Measurements from ENCODE around the gene DDX56.

Gene DDX56

DNA sequence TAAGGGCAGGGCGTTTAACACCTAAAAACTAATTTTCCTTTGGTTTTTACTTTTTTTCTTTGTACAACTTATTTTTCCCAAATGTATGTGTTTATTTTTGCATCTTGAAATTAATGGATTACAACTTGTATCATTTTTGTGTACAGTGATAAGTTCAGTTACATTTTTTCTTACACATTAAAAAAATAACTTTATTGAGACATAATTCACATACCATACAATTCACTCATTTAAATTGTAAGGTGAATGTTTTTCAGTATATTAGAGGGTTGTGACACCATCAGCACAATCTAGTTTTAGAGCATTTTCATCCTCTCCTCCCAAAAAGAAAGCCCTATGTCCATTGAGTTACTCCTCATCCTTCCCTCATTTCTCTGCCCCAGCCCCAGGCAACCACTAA lies 44.3 kb upstream of the DDX56 start:
- H3K4me1 Mint-ChIP-seq: peaks cover 40% of the 10 kb centered on the region
- peak overlapping the region in 2 of 3 experiments; percentile 71 to 77 for H3K27ac Mint-ChIP-seq
- TF ChIP-seq, protein P1, sequence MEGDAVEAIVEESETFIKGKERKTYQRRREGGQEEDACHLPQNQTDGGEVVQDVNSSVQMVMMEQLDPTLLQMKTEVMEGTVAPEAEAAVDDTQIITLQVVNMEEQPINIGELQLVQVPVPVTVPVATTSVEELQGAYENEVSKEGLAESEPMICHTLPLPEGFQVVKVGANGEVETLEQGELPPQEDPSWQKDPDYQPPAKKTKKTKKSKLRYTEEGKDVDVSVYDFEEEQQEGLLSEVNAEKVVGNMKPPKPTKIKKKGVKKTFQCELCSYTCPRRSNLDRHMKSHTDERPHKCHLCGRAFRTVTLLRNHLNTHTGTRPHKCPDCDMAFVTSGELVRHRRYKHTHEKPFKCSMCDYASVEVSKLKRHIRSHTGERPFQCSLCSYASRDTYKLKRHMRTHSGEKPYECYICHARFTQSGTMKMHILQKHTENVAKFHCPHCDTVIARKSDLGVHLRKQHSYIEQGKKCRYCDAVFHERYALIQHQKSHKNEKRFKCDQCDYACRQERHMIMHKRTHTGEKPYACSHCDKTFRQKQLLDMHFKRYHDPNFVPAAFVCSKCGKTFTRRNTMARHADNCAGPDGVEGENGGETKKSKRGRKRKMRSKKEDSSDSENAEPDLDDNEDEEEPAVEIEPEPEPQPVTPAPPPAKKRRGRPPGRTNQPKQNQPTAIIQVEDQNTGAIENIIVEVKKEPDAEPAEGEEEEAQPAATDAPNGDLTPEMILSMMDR (IDR thresholded peaks at IDR 0.05; ENCODE audit: unreplicated experiment in 3 of 3): no peak
- H3K4me3 Mint-ChIP-seq: no peak overlapping the region
- no peaks in the 10 kb centered on the region for H3K27me3 Mint-ChIP-seq (ENCODE audit: low read depth)
- peaks cover 5% of the 10 kb centered on the region for H3K36me3 Mint-ChIP-seq (ENCODE audit: low read depth)
- no peaks in the 10 kb centered on the region for H3K9me3 Mint-ChIP-seq

DNA sequence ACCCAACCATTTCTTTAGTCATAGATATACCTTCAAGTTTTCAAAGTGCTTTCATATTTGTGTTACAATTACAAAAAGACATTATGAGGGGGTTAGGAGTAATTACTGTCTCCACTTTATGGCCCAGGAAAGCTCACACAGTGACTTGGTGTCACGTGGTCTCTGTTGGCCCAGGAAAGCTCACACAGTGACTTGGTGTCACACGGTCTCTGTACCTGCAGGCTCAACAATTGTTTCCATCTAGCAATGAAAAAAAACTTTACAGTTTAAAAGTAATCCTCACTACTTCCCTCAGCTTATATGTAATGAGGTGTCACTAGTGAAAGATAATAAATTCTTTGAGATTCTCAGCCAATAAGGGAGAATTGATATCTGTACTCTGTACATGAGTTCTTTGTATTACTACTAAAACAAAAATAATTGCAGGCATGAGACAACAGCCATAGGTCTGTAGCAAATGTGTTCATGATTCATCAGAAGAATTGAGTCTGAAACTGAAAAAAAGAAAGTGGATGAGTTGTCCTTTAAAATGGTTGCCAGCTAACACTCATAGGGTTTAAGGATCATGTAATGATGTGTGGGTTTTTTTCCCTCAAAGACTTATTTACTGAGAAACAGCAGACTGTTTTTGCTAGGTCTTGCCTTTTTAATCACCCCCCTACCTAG lies 43.6 kb upstream of the DDX56 start:
- Mint-ChIP-seq H3K4me1 (peaks cover 34% of the 10 kb centered on the region), H3K4me3 (no peak overlapping the region), H3K27ac (no peak overlapping the region), H3K36me3 (ENCODE audit: low read depth) (peaks cover 5% of the 10 kb centered on the region), H3K27me3 (ENCODE audit: low read depth) (no peaks in the 10 kb centered on the region), H3K9me3 (no peaks in the 10 kb centered on the region)
- TF ChIP-seq, protein P1 (IDR thresholded peaks at IDR 0.05; ENCODE audit: unreplicated experiment in 3 of 3): no peak

DNA sequence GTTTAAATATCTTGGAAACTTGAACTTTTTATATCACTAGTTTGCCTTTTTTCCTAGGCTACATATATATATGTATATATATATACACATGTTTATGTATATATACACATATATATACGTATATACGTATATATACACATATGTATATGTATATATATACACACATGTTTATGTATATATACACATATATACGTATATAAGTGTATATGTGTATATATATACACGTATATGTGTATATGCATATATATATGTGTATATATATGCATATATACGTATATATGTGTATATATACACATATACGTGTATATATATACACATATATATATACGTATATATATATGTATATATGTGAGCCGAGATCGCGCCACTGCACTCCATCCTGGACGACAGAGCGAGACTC lies 42.8 kb upstream of the DDX56 start:
- peaks cover 28% of the 10 kb centered on the region for H3K4me1 Mint-ChIP-seq
- H3K36me3 Mint-ChIP-seq (ENCODE audit: low read depth): peaks cover 5% of the 10 kb centered on the region

DNA sequence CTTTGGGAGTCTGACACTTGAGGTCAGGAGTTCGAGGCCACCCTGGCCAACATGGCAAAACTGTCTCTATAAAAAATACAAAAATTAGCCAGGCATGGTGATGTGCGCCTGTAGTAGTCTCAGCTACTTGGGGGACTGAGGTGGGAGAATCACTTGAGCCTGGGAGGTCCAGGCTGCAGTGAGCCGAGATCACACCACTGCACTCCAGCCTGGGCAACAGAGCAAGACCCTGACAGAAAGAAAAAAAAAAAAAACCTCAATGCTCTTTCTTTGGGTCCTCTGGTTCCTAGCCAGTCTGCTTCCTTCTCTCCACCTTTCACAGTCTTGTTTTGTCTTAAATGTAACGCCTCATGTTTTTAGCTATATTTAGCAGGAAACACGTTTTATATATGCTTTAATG lies 42.1 kb upstream of the DDX56 start:
- H3K27ac Mint-ChIP-seq: no peak overlapping the region
- TF ChIP-seq, protein P1 (IDR thresholded peaks at IDR 0.05; ENCODE audit: unreplicated experiment in 3 of 3): no peak
- H3K4me1 Mint-ChIP-seq: peaks cover 22% of the 10 kb centered on the region
- peaks cover 5% of the 10 kb centered on the region for H3K36me3 Mint-ChIP-seq (ENCODE audit: low read depth)
- H3K4me3 Mint-ChIP-seq: no peak overlapping the region
- H3K27me3 Mint-ChIP-seq (ENCODE audit: low read depth): no peaks in the 10 kb centered on the region
- no peaks in the 10 kb centered on the region for H3K9me3 Mint-ChIP-seq

More for the DNA sequence above, 42.8 kb upstream of the DDX56 start:
- Mint-ChIP-seq H3K27ac (no peak overlapping the region), H3K9me3 (no peaks in the 10 kb centered on the region), H3K4me3 (no peak overlapping the region), H3K27me3 (ENCODE audit: low read depth) (no peaks in the 10 kb centered on the region)
- TF ChIP-seq, protein P1 (IDR thresholded peaks at IDR 0.05; ENCODE audit: unreplicated experiment in 3 of 3): no peak

DNA sequence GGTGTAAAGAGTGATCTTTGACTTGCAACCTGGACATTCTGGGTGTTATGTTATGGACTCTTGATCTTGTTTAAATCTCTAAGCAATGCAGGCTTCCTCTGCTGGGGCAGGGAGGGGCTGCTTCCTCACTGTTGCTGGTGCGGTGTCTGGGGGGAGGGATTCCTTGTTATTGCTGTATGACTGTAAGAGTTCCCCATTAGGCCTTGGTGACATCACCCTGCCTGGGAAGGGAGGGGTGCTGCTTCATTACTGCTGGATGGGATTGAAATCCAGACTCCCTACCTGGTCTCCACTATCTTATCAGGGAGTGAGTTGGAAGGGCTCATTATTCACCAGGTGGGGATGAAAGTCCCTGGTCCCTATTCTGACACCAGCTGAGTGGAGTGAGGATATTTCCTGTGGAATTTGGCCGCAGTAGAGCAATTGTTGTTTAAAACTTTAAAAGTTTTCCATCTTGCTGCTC lies 41.5 kb upstream of the DDX56 start:
- H3K27me3 Mint-ChIP-seq (ENCODE audit: low read depth): no peaks in the 10 kb centered on the region
- peaks cover 5% of the 10 kb centered on the region for H3K36me3 Mint-ChIP-seq (ENCODE audit: low read depth)
- H3K4me3 Mint-ChIP-seq: no peak overlapping the region
- H3K9me3 Mint-ChIP-seq: no peaks in the 10 kb centered on the region
- peak overlapping the region; percentile 13 to 35 (median 18) for H3K27ac Mint-ChIP-seq
- peaks cover 22% of the 10 kb centered on the region for H3K4me1 Mint-ChIP-seq
- TF ChIP-seq, protein P1 (IDR thresholded peaks at IDR 0.05; ENCODE audit: unreplicated experiment in 3 of 3): no peak

DNA sequence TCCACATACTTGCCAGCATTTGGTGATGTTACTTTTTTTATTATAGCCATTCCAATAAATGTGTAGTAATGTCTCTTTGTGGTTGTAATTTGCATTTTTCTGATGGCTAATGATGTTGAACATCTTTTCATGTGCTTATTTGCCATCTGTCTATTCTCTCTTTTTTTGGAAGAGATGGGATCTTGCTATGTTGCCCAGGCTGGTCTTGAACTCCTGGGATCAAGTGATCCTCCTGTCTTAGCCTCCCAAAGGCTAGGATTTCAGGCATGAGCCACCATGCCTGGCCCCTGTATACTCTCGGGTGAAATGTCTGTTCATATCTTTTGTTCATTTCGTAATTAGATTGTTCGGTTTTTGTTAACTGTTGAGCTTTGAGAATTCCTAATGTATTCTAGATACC lies 36.1 kb upstream of the DDX56 start:
- H3K9me3 Mint-ChIP-seq: no peaks in the 10 kb centered on the region
- TF ChIP-seq, protein P1 (IDR thresholded peaks at IDR 0.05; ENCODE audit: unreplicated experiment in 3 of 3): no peak
- no peak overlapping the region for H3K27ac Mint-ChIP-seq
- peaks cover 25% of the 10 kb centered on the region for H3K4me1 Mint-ChIP-seq
- H3K27me3 Mint-ChIP-seq (ENCODE audit: low read depth): no peaks in the 10 kb centered on the region
- peaks cover 9% of the 10 kb centered on the region for H3K36me3 Mint-ChIP-seq (ENCODE audit: low read depth)
- peak overlapping the region; percentile 12 to 56 (median 35) for H3K4me3 Mint-ChIP-seq

Data from nephron (organoid).